ENCODE results near the gene METTL4.
"Not testable (repeated sequence)": the region's sequence is repeated elsewhere in the genome, so short reads cannot be mapped to it uniquely, and the experiment has no call there.

- not testable (repeated sequence) for TF ChIP-seq CTCF (IDR thresholded peaks at IDR 0.05); EP300 (IDR thresholded peaks at IDR 0.05; ENCODE audit: low read depth); POLR2AphosphoS5 (IDR thresholded peaks at IDR 0.05); POLR2A (IDR thresholded peaks at IDR 0.05)
Observed at GRCh38 chr18:2524794-2525198, 46.5 kb downstream of the METTL4 start.

Measured in transverse colon (tissue), 4 donors.